ENCODE measurements around the gene PRDM13.
"Not testable (repeated sequence)": the region's sequence is repeated elsewhere in the genome, so short reads cannot be mapped to it uniquely, and the experiment has no call there.

Gene PRDM13

DNA sequence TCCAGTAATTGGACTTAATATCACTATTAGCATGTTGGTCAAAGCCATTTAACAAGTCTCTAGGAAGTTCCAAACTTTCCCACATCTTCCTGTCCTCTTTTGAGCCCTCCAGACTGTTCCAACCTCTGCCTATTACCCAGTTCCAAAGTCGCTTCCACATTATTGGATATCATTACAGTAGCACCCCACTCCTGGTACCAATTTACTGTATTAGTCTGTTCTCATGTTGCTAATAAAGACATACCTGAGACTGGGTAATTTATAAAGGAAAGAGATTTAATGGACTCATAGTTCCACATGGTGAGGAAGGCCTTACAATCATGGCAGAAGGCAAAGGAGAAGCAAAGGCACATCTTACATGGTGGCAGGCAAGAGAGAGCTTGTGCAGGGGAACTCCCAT, 31.7 kb downstream of the PRDM13 start:
- not testable (repeated sequence) for DNase-seq

DNA sequence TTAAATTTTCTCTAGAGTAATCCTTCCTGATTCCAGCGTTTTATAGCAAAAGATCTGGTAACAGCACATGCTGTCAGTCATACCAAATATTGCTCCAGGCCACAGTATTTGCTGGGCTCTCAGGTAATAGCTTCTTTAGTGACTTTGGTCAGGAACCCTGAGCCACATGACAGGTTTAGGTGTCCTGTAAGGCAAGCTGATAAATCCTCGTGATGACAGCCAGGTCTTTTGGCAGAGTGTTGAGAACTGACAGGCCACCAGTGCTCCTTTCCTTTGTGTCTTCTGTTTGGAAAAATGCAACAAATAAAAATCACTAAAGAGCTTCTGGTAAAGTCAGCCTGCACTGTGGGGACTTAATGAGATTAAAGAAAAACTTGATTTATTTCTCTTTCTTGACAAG, 34.6 kb downstream of the PRDM13 start:
- DNase-seq = no peak

DNA sequence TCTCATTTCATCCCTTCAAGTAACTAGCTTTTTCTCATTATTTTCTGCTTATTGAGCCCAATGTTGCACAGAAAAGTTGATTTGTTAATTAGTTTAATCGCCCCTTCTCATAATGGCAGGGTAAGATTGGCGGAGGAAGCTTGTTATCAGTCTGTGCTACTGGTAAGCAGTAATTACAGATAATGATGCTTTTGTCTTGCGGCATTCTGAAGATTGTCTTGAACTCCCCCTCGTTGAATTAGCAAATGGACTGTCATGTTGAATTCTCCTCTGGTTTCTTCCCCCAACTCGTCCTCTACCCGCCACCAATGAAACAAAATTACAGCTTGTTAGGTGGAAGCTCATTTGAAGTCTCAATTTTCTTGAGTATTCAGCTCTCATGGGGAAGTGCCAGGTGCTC, 39.4 kb downstream of the PRDM13 start:
- no peak for DNase-seq

DNA sequence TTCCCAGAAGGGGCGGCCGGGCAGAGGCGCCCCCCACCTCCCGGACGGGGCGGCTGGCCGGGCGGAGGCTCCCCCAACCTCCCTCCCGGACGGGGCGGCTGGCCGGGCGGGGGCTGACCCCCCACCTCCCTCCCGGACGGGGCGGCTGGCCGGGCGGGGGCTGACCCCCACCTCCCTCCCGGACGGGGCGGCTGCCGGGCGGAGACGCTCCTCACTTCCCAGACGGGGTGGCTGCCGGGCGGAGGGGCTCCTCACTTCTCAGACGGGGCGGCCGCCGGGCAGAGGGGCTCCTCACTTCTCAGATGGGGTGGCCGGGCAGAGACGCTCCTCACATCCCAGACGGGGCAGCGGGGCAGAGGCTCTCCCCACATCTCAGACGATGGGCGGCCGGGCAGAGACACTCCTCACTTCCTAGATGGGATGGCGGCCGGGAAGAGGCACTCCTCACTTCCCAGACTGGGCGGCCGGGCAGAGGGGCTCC, 43.5 kb downstream of the PRDM13 start:
- DNase-seq = not testable (repeated sequence)

DNA sequence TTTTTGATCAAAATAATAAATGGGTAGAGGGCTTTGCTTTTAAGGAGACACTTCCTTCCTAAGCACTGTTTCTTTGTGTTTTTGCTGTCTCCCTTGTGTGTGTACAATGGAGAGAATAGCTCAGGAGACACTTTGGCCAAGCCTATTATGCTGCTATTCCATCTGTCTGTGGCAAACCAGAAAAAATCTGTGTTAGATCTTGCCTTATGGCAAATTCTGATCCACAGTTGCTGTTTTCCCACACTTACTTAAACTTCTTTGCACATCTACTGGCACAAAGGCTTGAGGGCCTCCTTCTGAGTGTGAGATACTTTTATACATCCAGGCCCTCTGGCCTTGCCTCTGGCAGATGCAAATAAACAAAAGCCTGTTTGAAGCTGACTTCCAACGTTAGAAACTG, 53.6 kb downstream of the PRDM13 start:
- DNase-seq = no peak

DNA sequence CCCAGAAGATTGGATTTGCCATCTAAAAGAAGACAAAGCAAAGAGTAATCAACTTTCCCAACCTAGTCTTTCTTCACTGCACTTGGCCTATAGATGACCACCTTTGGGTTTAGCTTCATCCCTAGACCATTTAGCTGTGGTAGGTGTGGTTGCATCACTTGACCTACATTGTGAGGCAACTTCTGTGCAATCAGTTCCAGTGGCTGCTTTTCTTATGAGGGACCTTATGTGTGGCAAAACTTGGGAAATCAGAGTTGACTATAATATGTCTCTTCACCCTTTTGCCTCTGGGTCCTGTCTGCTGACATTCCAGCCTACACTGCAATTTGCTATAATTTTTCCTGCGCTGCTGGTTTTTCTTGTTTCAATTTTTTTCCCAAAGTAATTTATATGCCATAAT, 55.2 kb downstream of the PRDM13 start:
- DNase-seq = no peak

DNA sequence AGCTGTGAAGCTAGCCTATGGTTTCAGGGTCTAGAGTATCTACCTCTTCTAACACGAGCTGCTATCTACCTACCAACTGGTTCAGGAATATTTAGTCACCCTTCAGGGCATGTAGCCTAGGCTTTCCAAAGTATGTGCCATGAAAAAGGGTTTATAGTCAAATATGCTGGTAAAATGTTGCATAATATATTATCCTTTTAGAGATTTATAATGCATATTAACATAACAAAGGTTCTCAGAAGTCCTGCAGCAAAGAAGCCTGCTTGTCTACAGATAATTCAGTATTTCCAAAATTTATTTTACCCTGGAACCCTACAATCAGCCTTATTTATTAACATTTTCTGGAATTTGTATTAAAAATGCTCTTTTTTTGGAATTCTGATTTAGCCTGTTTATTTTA, 56.0 kb downstream of the PRDM13 start:
- DNase-seq = no peak

Data from NCI-H2029 treated with DMSO at 0.1 percent for 48 hours (cell line).